NCI-H82 treated with DMSO at 0.1 percent for 48 hours (cell line): Measurements from ENCODE around the gene PCNX3.
"Not testable (repeated sequence)": the region's sequence is repeated elsewhere in the genome, so short reads cannot be mapped to it uniquely, and the experiment has no call there.

Experiments used
- DNase-seq: peaks from one replicate; lab custom pipeline; 2025; ENCODE audit not compliant: unreplicated experiment; lab: John Stamatoyannopoulos, UW

The PCNX3 gene

GRCh38 chr11:65653229-65654225, 38.0 kb downstream of the PCNX3 start:
- DNase-seq, result no peak

GRCh38 chr11:65654375-65655349, 39.1 kb downstream of the PCNX3 start:
- no peak for DNase-seq

- no peak for DNase-seq
Observed at GRCh38 chr11:65655570-65656332, 40.2 kb downstream of the PCNX3 start.

GRCh38 chr11:65657426-65657825, 41.9 kb downstream of the PCNX3 start:
- no peak for DNase-seq

GRCh38 chr11:65658174-65659021, 42.8 kb downstream of the PCNX3 start:
- no peak for DNase-seq

GRCh38 chr11:65660038-65660437, 44.5 kb downstream of the PCNX3 start:
- DNase-seq, result no peak

- not testable (repeated sequence) for DNase-seq
Observed at GRCh38 chr11:65660908-65661307, 45.3 kb downstream of the PCNX3 start.

- DNase-seq, result no peak
Observed at GRCh38 chr11:65661599-65662246, 46.1 kb downstream of the PCNX3 start.

GRCh38 chr11:65662247-65662798, 46.7 kb downstream of the PCNX3 start:
- no peak for DNase-seq

- peak; percentile 27 for DNase-seq
Observed at GRCh38 chr11:65662799-65663638, 47.4 kb downstream of the PCNX3 start, which contains the start of gene RELA. TSS of gene RELA (minus strand) at chr11:65662916. CDS start at chr11:65662832, 84 bp downstream.

GRCh38 chr11:65663639-65664200, 48.1 kb downstream of the PCNX3 start:
- DNase-seq, result no peak

- no peak for DNase-seq
Observed at GRCh38 chr11:65672180-65672860, 56.7 kb downstream of the PCNX3 start.

GRCh38 chr11:65672982-65673381, 57.4 kb downstream of the PCNX3 start:
- DNase-seq, result no peak

GRCh38 chr11:65680192-65680743, 64.7 kb downstream of the PCNX3 start:
- DNase-seq, result no peak

GRCh38 chr11:65683480-65683879, 67.9 kb downstream of the PCNX3 start:
- not testable (repeated sequence) for DNase-seq

GRCh38 chr11:65685981-65686380, 70.4 kb downstream of the PCNX3 start:
- DNase-seq, result no peak
